Measurements from ENCODE around the gene NFATC1.

The NFATC1 gene

GRCh38 chr18:79545255-79545654, 149.5 kb downstream of the NFATC1 start:
- DNase-seq, result no peak

- no peak for DNase-seq
Measured at GRCh38 chr18:79545736-79546171, 150.0 kb downstream of the NFATC1 start.

DNA sequence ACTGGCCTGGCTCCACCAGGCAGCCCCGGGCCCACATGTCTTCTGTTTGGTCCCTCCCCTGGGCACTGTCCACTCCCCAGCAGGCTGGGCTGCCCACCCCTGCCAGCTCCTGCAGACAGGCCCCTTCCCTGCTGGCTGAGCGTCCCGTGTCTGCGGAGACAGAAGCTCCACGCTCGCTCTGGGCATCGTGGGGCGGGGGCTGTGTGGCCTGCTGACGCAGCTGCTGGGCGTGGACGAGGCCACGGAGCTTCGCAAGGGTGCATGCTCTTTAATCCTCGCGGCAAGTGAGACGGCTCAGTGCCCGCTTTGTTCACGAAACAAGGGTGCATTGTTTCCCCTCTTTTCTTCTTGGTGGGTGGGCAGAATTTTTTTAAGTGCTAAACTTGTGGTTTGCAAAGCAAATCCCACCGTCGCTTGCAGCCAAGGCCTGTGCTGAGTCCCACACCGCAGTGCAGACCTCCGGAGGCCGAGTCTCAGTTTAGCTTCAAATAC, 151.1 kb downstream of the NFATC1 start:
- no peak for DNase-seq

GRCh38 chr18:79547413-79548076, 151.8 kb downstream of the NFATC1 start:
- DNase-seq, result no peak

DNA sequence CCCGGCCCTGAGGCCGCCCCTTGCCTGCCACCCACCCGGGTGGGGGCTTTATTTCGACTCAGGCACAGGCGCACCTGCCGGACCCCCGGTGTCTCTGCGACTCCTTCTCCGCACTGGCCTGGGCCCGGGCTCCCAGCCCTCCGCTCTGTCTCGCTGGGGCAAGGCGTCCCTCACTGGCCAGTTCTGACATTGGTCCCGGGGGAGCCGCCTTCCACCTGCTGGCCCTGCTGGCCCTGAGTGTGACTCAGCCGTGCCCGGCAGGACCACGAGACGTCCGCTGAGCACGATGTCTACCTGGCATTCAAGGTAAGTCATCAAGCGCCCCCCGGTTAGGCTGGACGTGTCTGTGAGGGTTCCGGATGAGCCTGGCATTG, 152.3 kb downstream of the NFATC1 start:
- no peak for DNase-seq

- DNase-seq, result no peak
Measured at GRCh38 chr18:79548621-79548985, 152.9 kb downstream of the NFATC1 start.

- DNase-seq, result no peak
Measured at GRCh38 chr18:79548986-79549637, 153.4 kb downstream of the NFATC1 start.

- DNase-seq, result no peak
Measured at GRCh38 chr18:79549638-79550000, 153.9 kb downstream of the NFATC1 start.

GRCh38 chr18:79552140-79552631, 156.5 kb downstream of the NFATC1 start:
- no peak for DNase-seq

DNA sequence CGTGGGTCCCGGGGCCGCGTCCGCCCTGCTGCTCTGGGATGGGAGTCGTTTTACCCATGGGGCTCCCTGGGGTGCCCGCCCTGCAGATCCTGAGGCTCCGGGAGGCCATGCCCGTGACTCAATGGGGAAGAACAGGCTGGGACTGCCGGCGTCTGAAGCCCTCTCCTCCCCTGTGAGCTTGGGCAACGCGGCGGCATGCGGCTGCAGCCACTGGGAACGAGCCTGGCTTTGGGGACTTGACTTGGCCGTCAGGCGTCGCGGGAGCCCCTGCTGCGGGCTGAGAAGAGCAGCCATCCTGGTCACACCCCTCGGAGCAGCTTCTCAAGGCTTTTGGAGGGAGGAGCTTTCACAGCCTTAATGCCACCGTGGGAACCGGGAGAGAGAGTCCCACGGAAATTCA, 157.0 kb downstream of the NFATC1 start:
- DNase-seq, result no peak

GRCh38 chr18:79553154-79553553, 157.4 kb downstream of the NFATC1 start:
- no peak for DNase-seq

DNA sequence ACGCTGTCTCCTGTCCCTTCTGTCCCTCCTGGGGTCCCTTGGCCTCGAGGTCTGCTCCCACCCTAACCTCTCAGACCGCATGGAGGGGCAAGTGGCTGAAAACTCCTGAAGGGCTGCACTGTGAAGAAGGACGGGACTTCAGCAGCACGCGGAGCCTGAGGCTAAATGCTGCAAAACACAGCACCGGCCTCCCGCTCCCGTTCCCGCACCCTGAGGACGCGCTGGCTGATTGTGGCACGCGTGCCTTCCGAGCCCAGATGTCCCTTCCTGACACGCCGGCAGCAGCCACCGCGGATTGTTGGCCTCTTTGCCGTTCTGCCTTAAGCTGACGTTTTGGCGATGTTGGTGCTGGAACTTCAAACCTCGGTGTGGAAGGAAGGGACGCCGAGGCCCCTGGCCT, 158.0 kb downstream of the NFATC1 start:
- no peak for DNase-seq

DNA sequence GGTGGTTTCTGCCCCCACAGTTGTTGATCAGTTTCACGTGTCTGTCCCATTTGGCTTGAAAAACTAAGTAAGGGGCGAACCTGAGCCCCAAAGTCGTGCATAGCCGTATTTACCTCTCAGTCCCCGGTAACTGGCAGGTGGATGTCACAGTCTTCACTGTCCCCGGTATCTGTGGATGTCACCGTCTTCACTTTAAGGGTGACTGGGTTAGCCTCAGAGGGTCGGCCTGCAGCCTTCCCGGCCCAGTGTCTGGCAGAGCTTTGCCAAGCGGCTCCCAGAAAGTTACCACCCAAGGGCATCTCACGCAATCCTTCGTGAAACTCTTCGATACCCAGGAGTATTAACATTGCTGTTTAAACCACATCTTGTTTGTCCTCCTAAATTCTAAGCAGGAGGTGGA, 158.6 kb downstream of the NFATC1 start:
- DNase-seq, result no peak

DNA sequence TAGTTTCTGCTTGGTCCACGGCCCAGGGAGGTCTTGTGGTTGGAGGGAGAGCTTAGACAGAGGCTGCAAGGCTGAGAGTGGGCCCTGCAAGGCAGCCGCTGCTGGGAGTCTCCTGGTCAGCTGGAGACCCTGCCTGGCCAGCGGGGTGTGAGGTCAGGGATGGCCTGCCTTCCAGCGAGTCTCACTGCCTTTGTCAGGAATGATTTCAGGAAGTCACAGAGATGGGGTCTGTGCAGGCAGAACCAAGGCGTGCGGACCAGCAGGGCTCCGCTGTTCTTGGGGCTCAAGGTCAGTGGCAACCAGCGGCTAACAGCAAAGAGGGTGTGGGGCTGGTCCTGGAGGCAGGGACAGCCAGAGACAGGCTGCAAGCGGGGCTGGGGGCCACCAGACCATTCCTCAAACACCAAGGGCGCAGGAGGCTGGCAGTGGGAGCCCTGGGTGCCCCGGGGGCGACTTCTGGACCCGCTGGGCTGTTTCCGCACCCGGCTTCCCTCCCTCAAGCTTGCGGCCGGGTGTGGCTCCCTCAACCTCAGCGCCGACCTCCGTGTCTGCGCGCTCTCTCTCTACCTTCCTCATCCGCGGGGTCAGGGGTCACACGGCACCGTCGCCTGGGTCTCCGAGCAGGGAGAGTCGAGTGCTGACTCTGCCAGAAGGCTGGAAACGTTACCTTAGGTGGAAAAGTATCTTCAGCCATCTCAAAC, 159.4 kb downstream of the NFATC1 start:
- no peak for DNase-seq

- DNase-seq, result no peak
Measured at GRCh38 chr18:79555885-79556284, 160.2 kb downstream of the NFATC1 start.

- no peak for DNase-seq
Measured at GRCh38 chr18:79556829-79557585, 161.3 kb downstream of the NFATC1 start.

DNA sequence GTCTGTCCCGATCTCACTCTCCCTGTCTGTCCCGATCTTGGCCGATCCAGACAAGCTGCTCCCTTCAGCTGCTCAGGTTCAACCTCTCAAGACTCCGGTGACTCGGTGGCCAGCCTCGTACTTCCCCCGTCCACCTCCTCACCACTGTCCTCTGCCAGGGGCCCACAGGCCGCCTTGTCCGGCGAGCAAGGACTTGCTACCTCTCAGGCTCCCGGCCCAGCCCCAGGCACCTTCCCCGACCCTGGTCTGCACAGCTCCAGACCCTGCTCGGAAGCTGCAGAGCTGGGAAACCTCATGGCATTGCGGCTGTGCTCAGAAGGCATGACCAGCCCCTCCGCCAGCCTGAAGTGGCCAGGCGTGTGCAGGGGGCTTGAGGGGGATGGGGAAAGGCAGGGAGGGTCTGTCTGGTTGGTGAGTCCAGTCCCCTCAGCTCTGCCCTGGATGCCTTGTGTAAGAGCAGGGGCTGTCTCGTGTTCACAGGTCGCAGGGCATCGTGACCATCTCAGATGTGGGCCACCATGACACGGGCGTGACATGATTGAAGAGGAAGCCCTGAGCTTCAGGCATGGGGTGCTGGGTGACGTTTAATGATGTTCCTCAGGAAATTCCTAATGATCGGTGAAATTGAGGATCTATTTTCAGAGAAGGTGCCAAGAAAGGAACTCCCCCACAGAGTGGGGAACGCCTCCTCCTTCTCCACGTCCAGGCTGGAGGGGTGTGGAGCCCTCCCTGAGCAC, 162.6 kb downstream of the NFATC1 start:
- DNase-seq, result no peak

- DNase-seq, result no peak
Measured at GRCh38 chr18:79558933-79559416, 163.2 kb downstream of the NFATC1 start.

DNA sequence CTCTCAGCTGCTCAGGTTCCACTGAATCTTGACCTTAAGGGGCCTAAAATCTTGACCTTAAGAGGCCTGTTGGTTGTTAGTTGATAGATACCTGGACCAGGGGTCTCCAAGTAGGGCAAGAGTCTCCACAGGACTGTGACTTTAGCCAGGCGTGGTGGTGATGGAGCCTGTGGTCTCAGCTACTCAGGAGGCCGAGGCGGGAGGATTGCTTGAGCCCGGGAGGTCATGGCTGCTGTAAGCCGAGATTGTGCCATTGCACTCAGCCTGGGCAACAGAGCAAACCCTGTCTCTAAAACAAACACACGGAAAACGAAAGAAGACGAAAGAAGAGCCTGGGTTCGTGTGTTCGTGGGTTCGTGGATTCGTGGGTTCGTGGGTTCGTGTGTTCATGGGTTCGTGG, 163.7 kb downstream of the NFATC1 start:
- DNase-seq, result no peak

DNA sequence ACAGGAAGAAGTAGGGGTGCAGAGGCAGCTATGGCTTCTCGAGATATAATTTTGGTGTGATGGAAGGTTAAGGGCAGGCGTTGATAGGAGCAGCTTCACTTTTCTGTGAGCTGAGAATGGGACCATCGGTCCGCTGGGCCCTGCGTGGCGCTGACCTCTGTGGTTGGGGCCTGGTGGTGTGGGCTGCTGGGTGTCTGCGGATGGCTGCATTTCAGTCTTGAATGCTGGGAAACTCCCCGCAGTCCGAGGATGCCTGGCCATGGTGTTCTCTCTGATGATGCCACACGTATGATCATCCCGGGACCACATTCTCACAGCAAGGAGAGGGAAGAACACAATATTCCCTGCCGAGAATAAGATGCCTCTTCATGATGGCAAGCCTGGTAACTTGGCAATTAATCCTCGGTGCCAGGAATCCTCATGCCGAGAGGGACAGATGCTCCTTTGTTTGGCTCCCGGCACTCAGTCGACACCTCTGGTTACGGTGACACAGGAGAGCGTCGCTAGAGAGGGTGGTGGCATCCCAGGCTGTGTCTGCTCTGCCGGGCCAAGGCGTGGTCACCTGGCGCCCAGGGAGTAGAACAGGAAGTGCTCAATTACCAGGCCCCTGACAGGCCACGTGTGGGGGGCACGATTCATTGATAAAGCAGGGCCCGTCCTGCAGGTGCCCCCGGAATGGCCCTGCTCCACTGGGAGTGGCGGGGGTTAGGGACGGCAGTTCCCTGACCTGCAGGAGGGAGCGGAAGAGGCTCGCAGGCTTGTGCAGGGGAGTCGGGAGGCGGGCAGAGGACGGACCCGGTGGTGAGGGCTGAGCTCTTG, 164.5 kb downstream of the NFATC1 start:
- DNase-seq, result no peak

- no peak for DNase-seq
Measured at GRCh38 chr18:79560861-79561210, 165.1 kb downstream of the NFATC1 start.

DNA sequence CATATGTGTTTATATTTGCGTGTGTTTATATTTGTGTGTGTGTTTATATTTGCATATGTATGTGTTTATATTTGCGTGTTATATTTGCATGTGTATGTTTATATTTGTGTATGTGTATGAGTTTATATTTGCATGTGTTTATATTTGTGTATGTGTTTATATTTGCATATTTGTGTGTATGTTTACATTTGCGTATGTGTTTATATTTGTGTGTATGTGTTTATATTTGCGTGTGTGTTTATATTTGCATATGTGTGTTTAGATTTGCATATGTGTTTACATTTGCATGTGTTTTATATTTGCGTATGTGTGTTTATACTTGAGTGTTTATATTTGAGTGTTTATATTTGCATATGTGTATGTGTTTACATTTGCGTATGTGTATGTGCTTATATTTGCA, 168.2 kb downstream of the NFATC1 start:
- DNase-seq, result no peak
